ENCODE measurements around the gene CIAO1.

- no peak for TF ChIP-seq CTCF (IDR thresholded peaks at IDR 0.05)
- TF ChIP-seq ZFX (IDR thresholded peaks at IDR 0.05; ENCODE audit: borderline replicate concordance): no peak
Measured at GRCh38 chr2:96308248-96308647, 42.2 kb downstream of the CIAO1 start.
